Uterus (tissue), 2 donors: ENCODE data around the gene TRMO.

Experiments used
- CTCF ChIP-seq, 4 experiments: fragments of 200-600 bp in 2 of 4; fragments of 450-650 bp in 2 of 4; sonication (generic) in 2 of 4; IDR thresholded peaks; one replicate each; pipeline ENCODE4 v1.5.1; 2016 to 2019; ENCODE audit warnings: antibody characterized with exemption in 4 of 4, mild to moderate bottlenecking in 2 of 4, moderate library complexity in 1 of 4
- POLR2A ChIP-seq, 2 donors: fragments of 450-650 bp; IDR thresholded peaks; one replicate each; pipeline ENCODE4 v1.6.1; 2016; ENCODE audit warnings: antibody characterized with exemption in 2 of 2, mild to moderate bottlenecking in 1 of 2, moderate library complexity in 1 of 2

GRCh38 chr9:97858393-97858713, 63.9 kb downstream of the TRMO start:
- TF ChIP-seq CTCF (IDR thresholded peaks at IDR 0.05) (no peak), POLR2A (IDR thresholded peaks at IDR 0.05) (no peak)
